ENCODE data around the gene HSPA1A. TPM values are rescaled to one million over a fixed set of nuclear protein-coding genes. Genes with fewer than 3 reads are reported as not detected.
"Not testable (repeated sequence)": the region's sequence is repeated elsewhere in the genome, so short reads cannot be mapped to it uniquely, and the experiment has no call there.

HSPA1A gene
- total RNA-seq, 6 experiments from 2014 or later, result 78.5 to 102 (median 84.7) TPM

GRCh38 chr6:31819871-31820299 is 4.5 kb downstream of the HSPA1A start:
- Mint-ChIP-seq H3K4me1 (ENCODE audit: low read depth) (peaks cover 62% of the 10 kb centered on the region), H3K9me3 (peaks cover 11% of the 10 kb centered on the region), H3K27me3 (ENCODE audit: insufficient read depth) (peaks cover 7% of the 10 kb centered on the region), H3K36me3 (ENCODE audit: low read depth) (peaks cover 18% of the 10 kb centered on the region), H3K27ac (peak overlapping the region; percentile 10), H3K4me3 (no peak overlapping the region)
- no peak for TF ChIP-seq CTCF (IDR thresholded peaks at IDR 0.05)
- no peak for DNase-seq

- Mint-ChIP-seq H3K36me3 (ENCODE audit: low read depth) (peaks cover 16% of the 10 kb centered on the region), H3K27ac (peak overlapping the region; percentile 98; the same call in 1 of the 2 replicates), H3K4me1 (ENCODE audit: low read depth) (peaks cover 62% of the 10 kb centered on the region), H3K9me3 (peaks cover 10% of the 10 kb centered on the region)
- not testable (repeated sequence) for H3K4me3 Mint-ChIP-seq; DNase-seq; H3K27me3 Mint-ChIP-seq (ENCODE audit: insufficient read depth)
Measured at GRCh38 chr6:31820399-31820798, 5.1 kb downstream of the HSPA1A start.

- Mint-ChIP-seq H3K4me1 (ENCODE audit: low read depth) (peaks cover 68% of the 10 kb centered on the region), H3K27me3 (ENCODE audit: insufficient read depth) (peaks cover 3% of the 10 kb centered on the region), H3K36me3 (ENCODE audit: low read depth) (peaks cover 13% of the 10 kb centered on the region; the same call in 1 of the 2 replicates), H3K9me3 (peaks cover 7% of the 10 kb centered on the region), H3K4me3 (peak overlapping the region; percentile 92), H3K27ac (peak overlapping the region; percentile 98)
- no peak for DNase-seq
- TF ChIP-seq CTCF (IDR thresholded peaks at IDR 0.05), result no peak
Measured at GRCh38 chr6:31821301-31822035, 6.1 kb downstream of the HSPA1A start.

GRCh38 chr6:31822036-31822821 is 6.9 kb downstream of the HSPA1A start:
- DNase-seq, result peak; percentile 80
- Mint-ChIP-seq H3K4me1 (ENCODE audit: low read depth) (peaks cover 72% of the 10 kb centered on the region), H3K36me3 (ENCODE audit: low read depth) (peaks cover 13% of the 10 kb centered on the region; the same call in 1 of the 2 replicates), H3K27ac (peak overlapping the region; percentile 98), H3K27me3 (ENCODE audit: insufficient read depth) (peaks cover 3% of the 10 kb centered on the region), H3K4me3 (peak overlapping the region; percentile 92), H3K9me3 (peaks cover 7% of the 10 kb centered on the region)
- TF ChIP-seq CTCF (IDR thresholded peaks at IDR 0.05), result no peak

GRCh38 chr6:31823592-31824196 is 8.4 kb downstream of the HSPA1A start:
- not testable (repeated sequence) for H3K9me3 Mint-ChIP-seq; H3K27me3 Mint-ChIP-seq (ENCODE audit: insufficient read depth); H3K36me3 Mint-ChIP-seq (ENCODE audit: low read depth); DNase-seq
- Mint-ChIP-seq H3K4me3 (0 out of 2 replicates have a peak overlapping the region, but pooled peaks have one; percentile 7), H3K27ac (peak overlapping the region; percentile 43; the same call in 1 of the 2 replicates), H3K4me1 (ENCODE audit: low read depth) (peaks cover 58% of the 10 kb centered on the region)

- Mint-ChIP-seq H3K36me3 (ENCODE audit: low read depth) (peaks cover 10% of the 10 kb centered on the region), H3K27ac (peak overlapping the region; percentile 99), H3K27me3 (ENCODE audit: insufficient read depth) (peaks cover 9% of the 10 kb centered on the region), H3K4me3 (peak overlapping the region; percentile 91; the same call in 1 of the 2 replicates), H3K9me3 (no peaks in the 10 kb centered on the region), H3K4me1 (ENCODE audit: low read depth) (peaks cover 51% of the 10 kb centered on the region)
- DNase-seq, result no peak
- TF ChIP-seq CTCF (IDR thresholded peaks at IDR 0.05), result no peak
Measured at GRCh38 chr6:31825553-31825952, 10.2 kb downstream of the HSPA1A start.

Measured in HFFc6 (cell line).